Skin of body (tissue), 2 donors: ENCODE data around the gene PIKFYVE. TPM values are rescaled to one million over a fixed set of nuclear protein-coding genes. Genes with fewer than 3 reads are reported as not detected.
"Not testable (repeated sequence)": the region's sequence is repeated elsewhere in the genome, so short reads cannot be mapped to it uniquely, and the experiment has no call there.

ENCODE experiments used
- DNase-seq: peaks from one replicate; lab custom pipeline; 2025; lab: John Stamatoyannopoulos, UW
- total RNA-seq: library from RNA; depleted of rRNA; stranded (reverse); fragments of >200 nt; gene quantifications from one replicate; pipeline ENCODE4 v1.2.3, GENCODE V29; 2014

The PIKFYVE gene, protein sequence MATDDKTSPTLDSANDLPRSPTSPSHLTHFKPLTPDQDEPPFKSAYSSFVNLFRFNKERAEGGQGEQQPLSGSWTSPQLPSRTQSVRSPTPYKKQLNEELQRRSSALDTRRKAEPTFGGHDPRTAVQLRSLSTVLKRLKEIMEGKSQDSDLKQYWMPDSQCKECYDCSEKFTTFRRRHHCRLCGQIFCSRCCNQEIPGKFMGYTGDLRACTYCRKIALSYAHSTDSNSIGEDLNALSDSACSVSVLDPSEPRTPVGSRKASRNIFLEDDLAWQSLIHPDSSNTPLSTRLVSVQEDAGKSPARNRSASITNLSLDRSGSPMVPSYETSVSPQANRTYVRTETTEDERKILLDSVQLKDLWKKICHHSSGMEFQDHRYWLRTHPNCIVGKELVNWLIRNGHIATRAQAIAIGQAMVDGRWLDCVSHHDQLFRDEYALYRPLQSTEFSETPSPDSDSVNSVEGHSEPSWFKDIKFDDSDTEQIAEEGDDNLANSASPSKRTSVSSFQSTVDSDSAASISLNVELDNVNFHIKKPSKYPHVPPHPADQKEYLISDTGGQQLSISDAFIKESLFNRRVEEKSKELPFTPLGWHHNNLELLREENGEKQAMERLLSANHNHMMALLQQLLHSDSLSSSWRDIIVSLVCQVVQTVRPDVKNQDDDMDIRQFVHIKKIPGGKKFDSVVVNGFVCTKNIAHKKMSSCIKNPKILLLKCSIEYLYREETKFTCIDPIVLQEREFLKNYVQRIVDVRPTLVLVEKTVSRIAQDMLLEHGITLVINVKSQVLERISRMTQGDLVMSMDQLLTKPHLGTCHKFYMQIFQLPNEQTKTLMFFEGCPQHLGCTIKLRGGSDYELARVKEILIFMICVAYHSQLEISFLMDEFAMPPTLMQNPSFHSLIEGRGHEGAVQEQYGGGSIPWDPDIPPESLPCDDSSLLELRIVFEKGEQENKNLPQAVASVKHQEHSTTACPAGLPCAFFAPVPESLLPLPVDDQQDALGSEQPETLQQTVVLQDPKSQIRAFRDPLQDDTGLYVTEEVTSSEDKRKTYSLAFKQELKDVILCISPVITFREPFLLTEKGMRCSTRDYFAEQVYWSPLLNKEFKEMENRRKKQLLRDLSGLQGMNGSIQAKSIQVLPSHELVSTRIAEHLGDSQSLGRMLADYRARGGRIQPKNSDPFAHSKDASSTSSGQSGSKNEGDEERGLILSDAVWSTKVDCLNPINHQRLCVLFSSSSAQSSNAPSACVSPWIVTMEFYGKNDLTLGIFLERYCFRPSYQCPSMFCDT (N-terminal part only)
- 33.3 TPM for total RNA-seq

- peak; percentile 97 for DNase-seq
Observed at GRCh38 chr2:208265801-208266552, at the start of gene PIKFYVE. Gene PIKFYVE (plus strand): TSS chr2:208266255. CDS start chr2:208271520, 5,265 bp downstream.

DNA sequence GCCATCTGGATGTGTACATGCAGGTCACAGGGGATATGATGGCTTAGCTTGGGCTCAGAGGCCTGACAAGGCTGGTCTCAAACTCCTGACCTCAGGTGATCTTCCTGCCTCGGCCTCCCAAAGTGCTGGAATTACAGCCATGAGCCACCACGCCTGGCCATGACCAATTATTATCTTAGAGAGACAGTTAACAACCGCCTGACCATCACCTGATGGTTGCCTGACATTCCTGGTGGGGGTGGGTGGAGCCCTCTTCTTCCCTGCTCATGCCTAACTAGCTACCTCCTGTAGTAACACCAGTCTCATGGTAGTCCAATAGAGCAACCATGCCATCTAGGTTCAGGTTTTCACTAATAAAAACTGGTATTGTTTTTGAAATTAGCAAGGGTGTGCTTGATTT, 44.2 kb upstream of the PIKFYVE start:
- not testable (repeated sequence) for DNase-seq

GRCh38 chr2:208222351-208222750, 43.7 kb upstream of the PIKFYVE start:
- no peak for DNase-seq

DNA sequence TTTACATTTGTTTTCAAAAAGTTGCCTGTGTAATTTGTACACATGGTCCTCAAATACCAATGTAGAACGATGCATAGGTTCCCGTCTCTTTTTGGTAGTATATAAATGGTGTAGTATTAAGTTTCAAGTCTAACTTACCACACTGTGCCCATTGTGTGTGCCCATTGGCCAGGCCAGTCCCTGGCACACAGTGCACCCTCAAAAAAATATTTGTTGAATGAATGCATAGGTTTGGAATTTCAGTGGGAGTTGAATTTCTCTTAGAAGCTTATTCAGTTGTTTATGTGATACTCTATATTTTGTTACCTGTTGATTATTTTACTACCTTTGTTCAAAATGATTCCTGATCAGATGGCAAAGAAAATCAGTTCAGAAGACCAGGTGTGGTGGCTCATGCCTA, 41.3 kb upstream of the PIKFYVE start:
- DNase-seq = no peak

GRCh38 chr2:208227581-208228232, 38.3 kb upstream of the PIKFYVE start:
- DNase-seq = no peak

DNA sequence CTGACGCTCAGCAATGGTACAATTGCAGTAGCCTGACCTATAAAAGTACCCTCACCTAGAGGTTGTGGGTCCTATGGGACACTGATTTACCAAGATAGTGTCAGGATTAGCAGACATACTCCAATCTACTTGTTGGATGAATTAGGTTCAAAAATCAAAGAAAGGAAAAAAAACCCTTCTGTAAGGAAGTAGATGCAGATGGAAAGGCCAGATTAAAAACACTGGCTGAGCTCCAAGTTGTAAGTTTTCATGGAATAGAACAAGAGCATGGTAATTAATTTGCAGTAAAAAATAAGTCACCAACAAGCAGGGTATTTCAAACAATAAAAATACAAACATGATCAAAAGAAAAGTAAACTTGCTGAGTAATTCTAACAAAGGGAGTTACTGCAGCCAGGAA, 37.6 kb upstream of the PIKFYVE start:
- DNase-seq = no peak

DNA sequence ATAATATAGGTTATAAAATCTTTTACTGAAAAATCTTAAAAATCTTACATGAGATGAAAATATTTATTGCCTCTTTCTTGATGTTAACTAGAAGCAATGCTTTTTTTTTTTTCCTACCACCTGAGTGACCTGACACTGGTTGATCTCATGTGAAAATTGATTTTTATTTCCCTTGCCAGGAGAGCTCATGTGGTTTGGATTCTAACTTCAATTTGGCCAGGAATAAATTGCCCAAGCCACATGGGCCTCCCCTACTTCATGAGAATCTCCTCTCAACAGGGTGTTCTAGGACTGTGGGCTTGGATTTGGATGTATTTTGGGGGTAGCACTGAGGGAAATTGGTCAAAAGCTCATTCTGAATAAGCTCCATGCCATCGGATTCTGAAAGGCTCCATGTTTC, 31.3 kb upstream of the PIKFYVE start:
- no peak for DNase-seq

DNA sequence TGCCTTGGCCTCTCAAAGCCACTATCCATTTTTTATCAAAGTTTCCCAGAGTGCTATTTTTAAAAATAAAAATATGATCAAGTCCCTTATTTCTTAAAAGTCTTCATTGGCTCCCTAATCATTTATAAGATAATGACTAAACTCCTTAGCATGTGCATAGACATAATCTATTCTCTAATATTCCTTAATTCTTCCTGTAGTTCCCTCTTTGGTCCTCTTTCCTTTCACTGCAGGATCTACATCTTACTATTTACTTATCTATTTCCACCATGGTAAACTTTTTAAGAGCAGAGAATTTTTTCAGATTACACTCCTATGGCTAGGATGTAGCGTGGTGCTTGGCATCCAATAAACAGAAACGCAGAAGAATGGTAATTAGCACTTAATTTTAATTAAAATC, 30.2 kb upstream of the PIKFYVE start:
- DNase-seq = no peak

GRCh38 chr2:208239770-208240493, 26.1 kb upstream of the PIKFYVE start:
- DNase-seq = no peak

DNA sequence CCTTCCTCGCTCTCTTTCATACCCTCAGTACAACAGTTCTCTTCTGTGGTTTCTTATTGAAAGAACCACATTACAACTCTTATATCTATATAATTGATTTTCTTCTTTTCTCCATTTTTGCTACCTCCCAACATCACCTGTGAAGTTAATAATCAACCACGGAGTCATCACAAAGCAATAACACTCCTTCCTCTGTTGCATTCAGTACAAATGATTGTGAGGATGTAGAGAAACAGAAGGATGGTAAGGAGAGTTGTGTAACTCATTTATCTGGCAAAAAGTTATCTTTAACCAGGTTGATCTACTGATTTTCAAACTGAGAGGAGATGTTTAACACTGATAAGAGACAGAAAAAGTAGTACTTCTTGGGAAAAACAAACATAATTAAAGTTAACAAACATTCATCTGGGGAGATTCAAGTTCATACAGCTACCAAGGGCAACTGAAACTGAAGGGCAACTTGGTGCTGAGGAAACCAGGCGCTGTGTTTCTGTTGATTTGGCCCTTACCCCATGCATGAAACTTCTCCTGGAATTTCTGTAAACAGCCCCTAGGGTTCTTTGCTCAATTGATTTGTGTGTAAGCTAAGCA, 25.3 kb upstream of the PIKFYVE start:
- no peak for DNase-seq

DNA sequence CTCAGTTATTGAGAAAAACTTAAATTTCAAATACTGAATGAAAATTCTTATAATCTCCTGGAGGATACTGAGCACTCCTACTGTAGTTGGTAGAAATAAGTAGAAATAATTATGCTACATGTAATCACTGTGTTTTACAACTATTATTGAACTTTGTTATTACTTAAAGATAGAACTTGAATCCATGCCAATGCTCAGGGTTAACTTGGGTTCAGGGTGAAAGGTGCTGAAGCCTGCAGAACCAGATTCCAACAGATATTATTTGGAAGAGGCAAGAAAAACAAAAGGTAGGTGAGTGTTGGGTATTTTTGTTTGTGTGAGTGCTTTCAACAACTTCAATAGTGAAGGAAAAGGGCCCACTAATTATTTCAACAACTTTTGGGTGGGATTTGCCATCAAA, 21.6 kb upstream of the PIKFYVE start:
- no peak for DNase-seq

- no peak for DNase-seq
Observed at GRCh38 chr2:208245746-208246145, 20.3 kb upstream of the PIKFYVE start.

GRCh38 chr2:208248601-208249000, 17.5 kb upstream of the PIKFYVE start:
- no peak for DNase-seq

- no peak for DNase-seq
Observed at GRCh38 chr2:208249296-208249695, 16.8 kb upstream of the PIKFYVE start.

- DNase-seq = no peak
Observed at GRCh38 chr2:208250388-208250787, 15.7 kb upstream of the PIKFYVE start.

- no peak for DNase-seq
Observed at GRCh38 chr2:208251098-208251497, 15.0 kb upstream of the PIKFYVE start.

GRCh38 chr2:208252716-208253492, 13.2 kb upstream of the PIKFYVE start:
- DNase-seq = no peak

DNA sequence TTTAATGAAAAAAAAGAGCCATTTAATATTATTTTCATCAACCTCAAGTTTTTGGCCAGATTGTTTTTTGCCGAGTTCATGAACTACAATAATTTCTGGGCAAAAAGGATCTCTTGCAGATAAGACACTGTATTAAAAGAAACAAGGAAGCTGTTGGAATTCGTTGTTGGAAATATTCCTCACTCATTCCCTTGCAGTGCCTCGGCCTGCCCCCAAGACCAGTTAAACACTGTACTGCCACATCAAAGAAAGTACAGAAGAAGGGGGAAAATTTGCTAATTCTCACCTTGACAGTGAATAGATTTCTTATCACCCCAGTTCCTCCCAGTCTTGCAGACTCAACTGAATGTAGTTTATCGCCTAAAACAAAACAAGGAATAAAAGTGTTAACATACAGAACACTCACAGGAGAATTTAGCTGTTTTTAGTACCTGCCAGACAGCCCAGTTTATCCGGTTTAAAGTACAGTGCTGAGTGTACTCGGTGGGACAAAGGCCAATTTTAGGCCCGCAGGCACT, 12.4 kb upstream of the PIKFYVE start:
- no peak for DNase-seq
